Measurements from ENCODE around the gene ATP11B. TPM values are rescaled to one million over a fixed set of nuclear protein-coding genes. Genes with fewer than 3 reads are reported as not detected.

ATP11B gene
- total and polyA plus RNA-seq, 9 of the 15 experiments (the other 6 are each of a cell fraction or from before 2014, with no cell fraction given): 11.9 to 68.7 (median 41.8) TPM

- TF ChIP-seq ZNF592 (IDR thresholded peaks at IDR 0.05): no peak
- no peak for TF ChIP-seq ZC3H11A (IDR thresholded peaks at IDR 0.05; ENCODE audit: low read depth, low read length)
- TF ChIP-seq CBX5 (IDR thresholded peaks at IDR 0.05; ENCODE audit: borderline replicate concordance, low read depth): no peak
- TF ChIP-seq ZNF280A (IDR thresholded peaks at IDR 0.05; ENCODE audit: low read depth, partially characterized antibody): no peak
- peak; percentile 94 for TF ChIP-seq CCNT2 (IDR thresholded peaks at IDR 0.05; ENCODE audit: borderline replicate concordance, extremely low read depth, insufficient read length, low read depth, low read length)
- no peak for TF ChIP-seq HNRNPK (IDR thresholded peaks at IDR 0.05; ENCODE audit: low read depth, low read length, poor library complexity, severe bottlenecking)
- no peak for TF ChIP-seq ZBTB5 (IDR thresholded peaks at IDR 0.05)
- no peak for TF ChIP-seq ATF1 (CRISPR knock-in tag; IDR thresholded peaks at IDR 0.05)
- peak; percentile 23; the same call in 1 of the 2 replicates for TF ChIP-seq ATF1 (tag; IDR thresholded peaks at IDR 0.05)
- TF ChIP-seq MTA3 (IDR thresholded peaks at IDR 0.05; ENCODE audit: borderline replicate concordance): 0 out of 2 replicates have a peak, but pooled peaks have one; percentile 17
- TF ChIP-seq FOS (IDR thresholded peaks at IDR 0.05; ENCODE audit: extremely low read depth, insufficient read length): no peak
- no peak for TF ChIP-seq TBP (optimal IDR thresholded peaks at IDR 0.05; ENCODE audit: low read depth, low read length)
- no peak for TF ChIP-seq SIRT6 (IDR thresholded peaks at IDR 0.05; ENCODE audit: low read depth, low read length)
- no peak for TF ChIP-seq HOXB6 (CRISPR knock-in tag; IDR thresholded peaks at IDR 0.05; ENCODE audit: borderline replicate concordance)
Measured at GRCh38 chr3:182784542-182784941, 8.8 kb upstream of the ATP11B start (continued).
